HL-60 (cell line): Measurements from ENCODE around the gene C1QL3.

Source experiments
- DNase-seq, 2 experiments: peaks; one replicate each; pipeline ENCODE4 v3.0.0-alpha.2; 2010 to 2020; ENCODE audit warnings: low read depth in 1 of 2, low spot score in 1 of 2
- H3K27ac ChIP-seq: fragments of 250-450 bp; sonication (Bioruptor Pico); replicated peaks from 2 replicates; pipeline ENCODE4 v1.5.1; 2020; ENCODE audit warnings: mild to moderate bottlenecking, moderate library complexity
- H3K27me3 ChIP-seq: fragments of 250-450 bp; sonication (Bioruptor Pico); 2 replicates; pipeline ENCODE4 v1.5.1; 2021; ENCODE audit warnings: mild to moderate bottlenecking, moderate library complexity; ENCODE audit not compliant: insufficient read depth, poor library complexity, severe bottlenecking
- H3K4me3 ChIP-seq: replicated peaks from 2 replicates; pipeline ENCODE4 v1.5.1; 2011; ENCODE audit warnings: mild to moderate bottlenecking, control low read depth, low read length; ENCODE audit not compliant: insufficient read depth
- CTCF ChIP-seq: IDR thresholded peaks from one replicate; pipeline ENCODE4 v1.5.1; 2011; ENCODE audit warnings: low read length, control low read depth, inconsistent platforms; ENCODE audit not compliant: insufficient read depth
- GABPA ChIP-seq: IDR thresholded peaks from 2 replicates; pipeline ENCODE4 v1.6.1; 2012; ENCODE audit warnings: low read depth
- POLR2AphosphoS5 ChIP-seq: IDR thresholded peaks from 2 replicates; pipeline ENCODE4 v1.6.1; 2012; ENCODE audit warnings: low read depth
- REST ChIP-seq: IDR thresholded peaks from 2 replicates; pipeline ENCODE4 v1.6.1; 2012; ENCODE audit warnings: low read depth; ENCODE audit not compliant: insufficient replicate concordance
- SPI1 ChIP-seq: IDR thresholded peaks from 2 replicates; pipeline ENCODE4 v1.6.1; 2012; ENCODE audit warnings: low read depth, mild to moderate bottlenecking, borderline replicate concordance

Gene C1QL3

GRCh38 chr10:16490511-16490910 lies 31.2 kb downstream of the C1QL3 start:
- DNase-seq = no peak
- H3K27me3 ChIP-seq = no peaks in the 10 kb centered on the region
- H3K4me3 ChIP-seq = no peak overlapping the region
- H3K27ac ChIP-seq = no peak overlapping the region
- TF ChIP-seq REST (no peak), SPI1 (no peak), CTCF (no peak), GABPA (no peak)

GRCh38 chr10:16483241-16483917 lies 38.3 kb downstream of the C1QL3 start:
- Histone ChIP-seq H3K27ac (no peak overlapping the region), H3K27me3 (no peaks in the 10 kb centered on the region), H3K4me3 (no peak overlapping the region)
- DNase-seq = no peak
- TF ChIP-seq CTCF (no peak), GABPA (no peak), REST (no peak), POLR2AphosphoS5 (no peak), SPI1 (no peak)

- Histone ChIP-seq H3K27ac (no peak overlapping the region), H3K27me3 (no peaks in the 10 kb centered on the region), H3K4me3 (no peak overlapping the region)
- DNase-seq = no peak
- TF ChIP-seq POLR2AphosphoS5 (no peak), GABPA (no peak), SPI1 (no peak), CTCF (no peak), REST (no peak)
These were observed 40.5 kb downstream of the C1QL3 start for GRCh38 chr10:16481052-16481728.
